IPS DF 19.7 (cell line): Measurements from ENCODE around the gene ZNF689.

ENCODE experiments used
- DNase-seq: peaks from one replicate; pipeline ENCODE4 v3.0.0-alpha.2; 2013; ENCODE audit warnings: low read depth, low spot score

ZNF689 gene

DNA sequence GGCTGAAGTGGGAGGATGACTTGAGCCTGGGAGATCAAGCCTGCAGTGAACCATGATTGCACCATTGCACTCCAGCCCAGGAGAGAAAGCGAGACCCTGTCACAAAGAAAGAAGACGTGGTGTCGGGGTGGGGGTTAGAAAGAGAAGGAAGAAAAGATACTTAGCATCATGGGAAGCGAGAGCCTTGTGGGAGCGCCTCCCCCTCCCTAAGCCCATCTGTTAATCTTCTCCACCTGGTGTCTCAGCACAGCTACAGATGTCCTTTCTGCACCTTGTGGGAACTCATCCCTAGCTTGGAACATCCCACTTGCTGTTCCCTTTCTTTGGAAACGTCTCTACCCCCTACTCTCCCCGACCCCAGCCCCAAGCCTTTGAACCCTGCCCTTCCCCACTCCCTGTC lies 44.7 kb downstream of the ZNF689 start:
- no peak for DNase-seq

DNA sequence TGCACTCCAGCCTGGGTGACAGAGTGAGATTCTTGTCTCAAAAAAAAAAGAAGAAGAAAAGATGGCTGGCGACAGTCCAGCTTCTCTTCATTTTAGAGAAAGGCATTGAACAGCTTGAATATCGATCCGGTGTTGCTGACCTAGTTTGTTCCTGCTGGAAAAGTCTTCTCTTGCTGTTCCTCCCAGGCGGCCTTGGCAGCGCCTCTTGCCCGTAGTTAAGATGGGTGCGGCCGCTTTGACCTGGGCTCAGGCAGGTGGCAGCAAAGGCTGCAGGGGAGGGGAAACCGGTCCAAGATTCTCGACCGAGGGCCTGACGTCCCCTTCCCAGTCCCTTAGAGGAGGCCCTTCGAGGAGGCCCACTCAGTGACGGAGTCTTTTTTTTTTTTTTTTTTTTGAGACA lies 48.2 kb downstream of the ZNF689 start:
- no peak for DNase-seq

DNA sequence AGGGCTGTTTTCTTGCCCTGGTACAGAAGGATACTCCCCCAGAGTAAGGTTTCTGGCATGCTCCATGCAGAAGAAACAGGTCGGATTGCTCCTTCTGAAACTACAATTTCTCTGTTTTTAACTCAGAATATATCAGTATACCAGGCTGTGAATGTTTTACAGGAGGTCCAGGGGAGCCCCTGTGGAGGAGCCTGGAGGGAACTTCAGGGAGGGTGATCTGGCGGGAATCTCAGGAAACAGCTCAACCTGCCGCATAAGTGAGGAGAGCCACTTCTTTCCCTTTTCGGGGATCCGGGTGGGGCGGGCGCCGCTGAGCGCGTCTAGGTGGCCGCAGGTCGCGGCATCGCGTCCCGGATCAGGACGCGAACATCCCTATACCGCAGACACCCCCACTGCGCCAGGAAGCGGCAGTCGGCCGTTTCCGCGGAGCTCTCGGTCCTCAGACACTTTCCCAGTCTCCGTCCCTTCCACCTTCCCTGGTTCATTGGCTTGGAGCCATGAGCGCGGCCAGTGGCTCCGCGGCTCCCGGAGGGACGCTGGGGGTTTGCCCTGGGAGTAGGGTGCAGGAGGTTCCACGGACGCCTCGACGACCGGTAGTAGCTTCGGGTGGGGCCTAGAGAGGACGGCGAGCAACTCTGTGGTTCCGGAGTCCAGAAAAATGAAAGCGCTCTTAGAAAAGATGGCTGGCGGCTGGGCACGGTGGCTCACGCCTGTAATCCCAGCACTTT lies 48.9 kb downstream of the ZNF689 start:
- no peak for DNase-seq

DNA sequence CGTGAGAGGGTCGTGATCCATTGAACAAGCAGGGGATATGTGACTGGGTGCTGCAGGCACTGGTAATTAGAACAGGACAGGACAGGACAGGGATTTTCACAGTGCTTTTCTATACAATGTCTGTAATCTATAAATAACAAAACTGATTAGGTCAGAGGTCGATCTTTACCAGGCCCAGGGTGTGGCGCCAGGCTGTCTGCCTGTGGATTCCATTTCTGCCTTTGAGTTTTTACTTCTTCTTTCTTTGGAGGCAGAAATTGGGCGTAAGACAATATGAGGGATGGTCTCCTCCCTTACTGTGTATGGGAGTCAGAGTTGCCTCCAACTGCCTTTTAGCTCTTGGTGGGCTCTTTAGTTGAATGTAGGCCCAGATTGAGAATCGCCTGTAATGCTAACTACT lies 50.5 kb downstream of the ZNF689 start:
- DNase-seq, result no peak

DNA sequence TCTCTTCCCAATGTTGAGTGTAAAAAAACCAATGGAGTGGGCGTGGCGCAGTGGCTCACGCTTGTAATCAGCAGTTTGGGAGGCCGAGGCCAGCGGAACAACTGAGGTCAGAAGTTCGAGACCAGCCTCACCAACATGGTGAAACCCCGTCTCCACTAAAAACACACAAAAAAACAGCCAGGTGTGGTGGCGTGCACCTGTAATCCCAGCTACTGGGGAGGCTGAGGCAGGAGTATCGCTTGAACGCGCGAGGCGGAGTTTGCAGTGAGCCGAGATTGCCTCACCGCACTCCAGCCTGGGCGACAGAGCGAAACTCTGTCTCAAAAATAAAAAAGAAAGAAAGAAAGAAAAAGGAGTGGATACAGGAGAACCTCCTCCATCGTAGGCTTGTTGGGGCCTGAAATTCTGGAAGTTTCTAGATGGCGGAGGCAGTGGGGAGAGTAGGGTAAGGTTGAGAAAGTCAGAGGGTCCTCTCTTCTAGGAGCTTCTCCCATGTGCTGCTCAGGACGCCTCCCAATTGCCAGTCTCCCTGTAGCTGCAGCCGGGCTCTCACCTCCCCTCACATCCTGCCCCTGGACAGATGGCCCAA lies 51.3 kb downstream of the ZNF689 start:
- DNase-seq, result no peak

DNA sequence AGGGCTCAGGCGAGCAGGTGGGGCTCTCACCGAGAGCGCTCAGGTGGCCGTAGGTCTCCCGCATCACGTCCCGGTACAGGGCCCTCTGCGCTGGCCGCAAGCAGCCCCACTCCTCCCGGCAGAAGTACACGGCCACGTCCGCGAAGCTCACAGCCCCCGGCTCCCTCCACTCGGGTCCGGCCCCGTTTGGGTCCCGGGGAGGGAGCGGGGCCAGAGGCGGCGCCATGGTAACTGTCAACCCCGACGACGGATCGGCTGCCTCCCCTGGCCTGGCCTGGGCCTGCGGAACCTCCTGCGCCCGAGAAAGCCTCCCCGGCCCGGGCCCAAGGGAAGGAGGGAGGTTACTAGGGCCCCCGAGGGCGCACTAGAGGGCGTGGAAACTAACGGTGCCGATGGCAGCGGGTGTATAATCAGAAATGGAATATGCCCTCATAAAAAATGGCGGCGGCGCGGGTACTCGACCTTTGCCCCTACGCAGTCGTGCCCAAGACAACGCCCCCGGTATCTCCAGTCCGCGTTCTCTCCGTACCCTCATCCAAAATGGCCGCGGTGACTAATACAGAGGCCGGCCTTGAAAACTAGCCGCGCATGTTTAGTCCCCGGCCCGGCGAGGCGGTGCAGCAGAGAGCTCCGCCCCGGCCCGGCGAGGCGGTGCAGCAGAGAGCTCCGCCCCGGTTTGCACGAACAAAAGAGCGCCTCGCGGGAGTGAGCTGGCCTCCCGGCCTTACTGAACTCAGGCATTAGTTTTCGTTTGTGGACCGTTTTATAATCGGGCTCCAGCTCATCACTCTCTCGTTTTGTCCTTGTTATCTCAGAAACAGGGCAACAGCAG lies 52.0 kb downstream of the ZNF689 start, which contains the start of gene ZNF764:
Gene ZNF764, minus strand, starts transcription at position 418 of the 832 bp plus-strand sequence. Its CDS starts 192 bp downstream, at position 226.
- peak; percentile 91 for DNase-seq

DNA sequence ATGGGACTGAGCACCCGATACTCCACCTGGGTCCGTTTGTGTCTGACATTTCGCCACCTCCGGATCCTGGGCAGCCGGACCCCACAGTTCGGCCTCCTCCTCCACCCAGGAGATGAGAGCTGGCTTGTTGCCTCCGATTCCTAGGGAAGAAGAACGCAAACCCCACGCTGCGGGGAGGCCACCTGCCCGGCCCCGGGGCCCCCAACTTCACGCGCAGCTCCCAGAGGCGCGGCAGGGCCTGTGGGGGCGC lies 52.6 kb downstream of the ZNF689 start:
- no peak for DNase-seq

DNA sequence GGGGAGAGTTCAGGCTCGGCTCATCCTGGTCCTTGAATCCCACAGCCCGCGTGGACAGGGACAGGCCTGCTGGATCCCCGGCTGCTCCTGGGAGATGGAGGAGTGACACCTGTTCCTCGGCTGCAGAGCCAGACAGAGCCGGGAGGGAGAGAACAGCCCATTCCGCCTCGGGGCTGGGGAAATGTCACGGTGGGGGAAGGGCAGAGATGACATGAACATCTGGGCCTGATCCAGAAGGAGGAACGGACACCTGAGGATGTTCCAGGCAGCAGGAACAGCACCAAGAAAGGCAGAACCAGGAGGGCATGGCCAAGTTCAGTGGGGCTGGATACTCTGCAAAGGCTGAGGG lies 54.1 kb downstream of the ZNF689 start:
- DNase-seq, result no peak

DNA sequence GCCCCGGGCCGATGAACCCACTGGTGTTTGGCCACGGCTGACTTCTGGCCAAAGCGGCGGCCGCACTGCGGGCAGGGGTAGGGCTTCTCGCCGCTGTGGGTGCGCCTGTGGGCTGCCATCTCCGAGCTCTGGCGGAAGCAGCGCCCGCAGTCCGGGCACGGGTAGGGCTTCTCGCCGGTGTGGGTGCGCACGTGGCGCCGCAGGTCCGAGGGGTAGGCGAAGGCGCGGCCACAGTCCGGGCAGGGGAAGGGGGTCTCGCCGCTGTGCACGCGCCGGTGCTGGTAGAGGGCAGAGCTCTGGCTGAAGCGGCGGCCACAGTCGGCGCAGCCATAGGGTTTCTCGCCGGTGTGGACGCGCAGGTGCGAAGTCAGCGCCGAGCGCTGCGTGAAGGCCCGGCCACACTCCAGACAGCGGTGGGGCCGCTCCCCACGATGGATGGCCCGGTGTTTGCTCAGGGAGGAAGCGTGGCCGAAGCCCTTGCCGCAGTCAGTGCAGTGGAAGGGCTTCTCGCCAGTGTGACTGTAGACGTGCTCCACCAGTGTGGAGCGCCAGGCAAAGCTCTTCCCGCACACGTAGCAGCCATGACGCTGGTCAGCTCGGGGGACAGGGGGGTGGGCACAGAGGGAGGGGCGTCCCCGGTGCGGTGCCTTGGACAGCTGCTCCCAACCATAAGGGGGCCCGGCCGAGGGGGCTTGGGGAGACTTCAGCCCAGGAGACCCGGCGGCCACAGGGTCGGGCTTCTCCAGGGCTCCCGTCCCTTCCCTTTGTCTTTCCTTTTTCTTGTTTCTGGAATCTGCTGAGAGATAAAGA lies 54.7 kb downstream of the ZNF689 start:
- DNase-seq, result no peak

DNA sequence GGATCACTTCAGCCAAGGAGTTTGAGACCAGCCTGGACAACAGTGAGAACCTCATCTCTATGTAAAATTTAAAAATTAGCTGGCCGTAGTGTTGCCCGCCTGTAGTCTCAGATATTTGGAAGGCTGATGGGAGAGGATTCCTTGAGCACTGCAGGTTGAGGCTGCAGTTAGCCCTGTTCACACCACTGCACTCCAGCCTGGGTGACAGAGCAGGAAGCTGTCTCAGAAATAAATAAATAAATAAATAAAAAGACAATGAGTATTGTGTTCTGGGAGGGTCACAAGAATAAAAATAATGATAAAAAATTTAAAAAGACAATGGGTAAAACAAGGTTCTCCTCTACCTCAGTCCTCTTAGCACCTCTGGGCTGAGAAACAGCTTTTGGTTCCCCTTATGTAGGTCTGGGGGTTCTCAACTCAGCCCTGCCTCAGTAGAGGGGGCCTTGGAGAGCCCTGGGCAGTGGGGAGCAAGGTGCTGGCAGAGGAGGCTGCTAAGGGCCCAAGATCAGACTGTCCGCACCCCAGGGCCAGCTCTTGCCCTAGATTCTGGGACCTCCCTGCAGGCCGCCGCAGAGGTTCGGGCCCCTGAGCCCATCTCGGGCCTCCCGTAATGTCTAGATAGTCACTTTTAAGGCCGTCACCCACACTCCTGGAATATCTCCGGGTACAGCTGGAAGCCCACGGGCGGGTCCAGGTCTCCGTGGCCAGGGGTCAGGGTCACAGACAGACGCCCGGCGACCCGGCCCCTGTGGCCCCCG lies 55.5 kb downstream of the ZNF689 start:
- DNase-seq, result no peak

DNA sequence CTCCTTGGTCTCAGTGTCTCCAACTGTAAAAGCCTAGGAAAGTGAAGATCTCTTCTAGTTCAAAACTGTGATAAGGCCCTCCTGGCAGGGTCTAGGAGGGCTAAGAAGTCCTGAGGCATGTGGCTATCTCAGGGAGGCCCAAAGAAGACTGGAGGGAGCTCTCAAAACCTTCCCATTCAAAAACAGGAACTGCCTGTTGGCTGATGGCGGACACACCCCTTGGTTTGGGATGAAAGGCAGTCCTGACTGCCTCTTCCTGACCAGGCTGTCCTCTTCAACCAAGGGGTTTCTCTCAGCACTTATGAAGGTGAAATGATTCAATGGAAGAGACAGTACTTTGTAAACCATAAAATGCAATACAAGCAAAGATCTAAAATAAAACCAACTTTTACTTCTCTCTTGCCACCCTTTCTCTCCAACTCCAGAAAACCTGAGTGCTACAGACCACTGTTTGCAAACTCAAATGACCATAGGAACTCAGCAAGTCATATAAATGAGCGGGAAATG lies 56.7 kb downstream of the ZNF689 start:
- no peak for DNase-seq

DNA sequence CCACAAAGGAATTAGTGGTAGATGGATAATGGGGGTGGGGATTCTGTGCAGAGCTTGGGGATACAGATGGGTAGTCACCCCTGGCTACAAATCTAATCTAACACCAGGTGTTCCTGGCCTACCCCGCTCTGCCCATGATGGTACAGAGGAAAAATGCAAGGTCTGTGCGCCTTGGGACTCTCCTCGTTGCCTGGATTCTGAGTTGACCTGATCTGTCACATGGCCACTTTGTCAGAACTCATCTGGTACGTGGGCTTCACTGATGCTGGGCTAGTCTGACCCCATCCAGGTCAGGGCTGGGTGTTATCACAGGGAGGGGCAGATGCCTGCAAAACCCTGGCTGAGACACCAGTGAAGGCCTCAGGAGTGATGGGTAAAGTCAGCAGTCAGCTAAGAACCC lies 57.2 kb downstream of the ZNF689 start:
- no peak for DNase-seq
